HCT116 (cell line): ENCODE measurements around the gene ZDHHC18. TPM values are rescaled to one million over a fixed set of nuclear protein-coding genes. Genes with fewer than 3 reads are reported as not detected.

ENCODE experiments used
- ATAC-seq: fragments of 200-7000 bp; cut with Tn5 transposase; 2 replicates; pipeline ENCODE4 v1.9.1; 2020; ENCODE audit warnings: mild to moderate bottlenecking, moderate library complexity
- BruUV-seq: library from RNA; stranded (reverse); fragments of 400-500 nt; replicated peaks from 2 replicates; lab custom pipeline; 2021; lab: Mats Ljungman, UMichigan
- CTCF ChIA-PET: fragments of 300-600 bp; sonication (Branson Sonifier 250); formaldehyde crosslinking; loops from one replicate; lab custom pipeline; 2021; ENCODE audit warnings: antibody characterized with exemption; lab: Charles Lee
- POLR2A ChIA-PET: fragments of 300-600, 350-600 bp; sonication (Branson Sonifier 250); formaldehyde crosslinking; loops from one replicate; lab custom pipeline; 2021; ENCODE audit warnings: antibody characterized with exemption; lab: Charles Lee
- RAD21 ChIA-PET, 2 experiments: fragments of 300-600 bp; sonication (Branson Sonifier 250); formaldehyde crosslinking; loops; one replicate each; lab custom pipeline; 2023; ENCODE audit warnings: low total read pairs in 2 of 2; ENCODE audit not compliant: uncharacterized antibody in 2 of 2, unreplicated experiment in 2 of 2, low non-redundant PET in 1 of 2; lab: Charles Lee
- DNase-seq: peaks from one replicate; pipeline ENCODE4 v3.0.0-alpha.2; 2010; ENCODE audit warnings: low read depth, low spot score
- H2AFZ ChIP-seq: fragments of 200-600 bp; shearing (Covaris generic), sonication (generic); 2 replicates; pipeline ENCODE4 v1.6.1; 2017; ENCODE audit warnings: low read depth, mixed run types, mixed read lengths, antibody characterized with exemption, low read length; ENCODE audit not compliant: poor library complexity, severe bottlenecking
- H3K27ac ChIP-seq: 2 replicates; pipeline ENCODE4 v1.5.1; 2012; ENCODE audit warnings: low read depth, low read length
- H3K27me3 ChIP-seq: fragments of 200-600 bp; sonication (generic); 2 replicates; pipeline ENCODE4 v1.6.1; 2016; ENCODE audit warnings: mixed run types, low read length, mixed read lengths; ENCODE audit not compliant: insufficient read depth
- H3K36me3 ChIP-seq, 2 experiments: fragments of 200-500 bp in 1 of 2; fragments of 200-600 bp in 1 of 2; sonication (Bioruptor generic) in 1 of 2; sonication (generic) in 1 of 2; 2 replicates each; pipeline versions ENCODE4 v1.5.1 to v1.6.1; 2014 to 2016; ENCODE audit warnings: low read length in 2 of 2, inconsistent platforms in 1 of 2, mixed read lengths in 1 of 2, mixed run types in 1 of 2; ENCODE audit not compliant: insufficient read depth in 2 of 2, control insufficient read depth in 1 of 2
- H3K4me1 ChIP-seq, 2 experiments: fragments of 200-600 bp in 1 of 2; sonication (generic) in 1 of 2; 2 replicates each; pipeline versions ENCODE4 v1.5.1 to v1.6.1; 2012 to 2017; ENCODE audit warnings: low read length in 2 of 2, inconsistent platforms in 1 of 2, mild to moderate bottlenecking in 1 of 2, mixed read lengths in 1 of 2, mixed run types in 1 of 2, moderate library complexity in 1 of 2; ENCODE audit not compliant: insufficient read depth in 2 of 2, control insufficient read depth in 1 of 2
- H3K4me2 ChIP-seq: fragments of 200-600 bp; sonication (generic); 2 replicates; pipeline ENCODE4 v1.6.1; 2017; ENCODE audit warnings: mixed run types, low read length, mixed read lengths
- H3K4me3 ChIP-seq, 2 experiments: fragments of 200-600 bp in 1 of 2; sonication (generic) in 1 of 2; replicated peaks in 1 of 2; 2 replicates each; pipeline ENCODE4 v1.5.1; 2011 to 2016; ENCODE audit warnings: low read length in 2 of 2, control low read depth in 1 of 2, low read depth in 1 of 2, mild to moderate bottlenecking in 1 of 2, mixed read lengths in 1 of 2, mixed run types in 1 of 2
- H3K79me2 ChIP-seq: fragments of 200-600 bp; sonication (generic); 2 replicates; pipeline ENCODE4 v1.6.1; 2017; ENCODE audit warnings: mild to moderate bottlenecking, mixed run types, low read length, moderate library complexity, mixed read lengths; ENCODE audit not compliant: insufficient read depth
- H3K9ac ChIP-seq: fragments of 200-600 bp; sonication (generic); 2 replicates; pipeline ENCODE4 v1.6.1; 2016; ENCODE audit warnings: low read length, mixed read lengths
- H3K9me2 ChIP-seq: fragments of 200-600 bp; sonication (generic), shearing (Covaris generic); 2 replicates; pipeline ENCODE4 v1.6.1; 2017; ENCODE audit warnings: mixed run types, mild to moderate bottlenecking, moderate library complexity; ENCODE audit not compliant: insufficient read depth
- H3K9me3 ChIP-seq, 2 experiments: fragments of 200-500 bp in 1 of 2; fragments of 200-600 bp in 1 of 2; sonication (Bioruptor generic) in 1 of 2; sonication (generic) in 1 of 2; 2 replicates each; pipeline ENCODE4 v1.6.1; 2014 to 2017; ENCODE audit warnings: low read length in 2 of 2, mixed read lengths in 2 of 2, inconsistent platforms in 1 of 2, low read depth in 1 of 2, mild to moderate bottlenecking in 1 of 2, mixed run types in 1 of 2, moderate library complexity in 1 of 2; ENCODE audit not compliant: control insufficient read depth in 1 of 2, insufficient read depth in 1 of 2
- H4K20me1 ChIP-seq: fragments of 200-600 bp; sonication (generic), shearing (Covaris generic); 2 replicates; pipeline ENCODE4 v1.6.1; 2017; ENCODE audit warnings: mixed run types, mild to moderate bottlenecking, moderate library complexity; ENCODE audit not compliant: insufficient read depth
- CBX3 ChIP-seq: IDR thresholded peaks from 2 replicates; pipeline ENCODE4 v1.6.1; 2012; ENCODE audit warnings: low read depth
- CEBPB ChIP-seq: IDR thresholded peaks from 2 replicates; pipeline ENCODE4 v1.6.1; 2012; ENCODE audit warnings: low read depth
- EGR1 ChIP-seq: IDR thresholded peaks from 2 replicates; pipeline ENCODE4 v1.6.1; 2012; ENCODE audit warnings: low read depth
- ELF1 ChIP-seq: IDR thresholded peaks from 2 replicates; pipeline ENCODE4 v1.6.1; 2012; ENCODE audit warnings: low read depth, borderline replicate concordance
- EZH2 ChIP-seq: fragments of 200-600 bp; sonication (generic); IDR thresholded peaks from 2 replicates; pipeline ENCODE4 v1.6.1; 2017; ENCODE audit warnings: antibody characterized with exemption, mixed run types
- EZH2phosphoT487 ChIP-seq: fragments of 200-600 bp; IDR thresholded peaks from 2 replicates; pipeline ENCODE4 v1.6.1; 2018; ENCODE audit warnings: antibody characterized with exemption, borderline replicate concordance
- FOSL1 ChIP-seq: IDR thresholded peaks from 2 replicates; pipeline ENCODE4 v1.6.1; 2012; ENCODE audit warnings: low read depth
- RAD21 ChIP-seq: IDR thresholded peaks from 2 replicates; pipeline ENCODE4 v1.6.1; 2012; ENCODE audit warnings: low read depth, mild to moderate bottlenecking
- SIN3A ChIP-seq: IDR thresholded peaks from 2 replicates; pipeline ENCODE4 v1.6.1; 2012; ENCODE audit warnings: low read depth
- SP1 ChIP-seq: IDR thresholded peaks from 2 replicates; pipeline ENCODE4 v1.6.1; 2012; ENCODE audit warnings: low read depth
- TCF7L2 ChIP-seq: IDR thresholded peaks from 2 replicates; pipeline ENCODE4 v1.7.0; 2011; ENCODE audit warnings: borderline replicate concordance, inconsistent platforms; ENCODE audit not compliant: insufficient read depth, insufficient read length; ENCODE audit errors: extremely low read depth
- YY1 ChIP-seq: IDR thresholded peaks from 2 replicates; pipeline ENCODE4 v1.6.1; 2011; ENCODE audit warnings: low read length, low read depth, moderate library complexity, mild to moderate bottlenecking; ENCODE audit not compliant: insufficient replicate concordance; ENCODE audit errors: extremely low read depth
- ZNF274 ChIP-seq: fragments of 200-500 bp; sonication (Bioruptor generic); IDR thresholded peaks from 2 replicates; pipeline ENCODE4 v1.6.1; 2014; ENCODE audit warnings: mild to moderate bottlenecking, low read depth, low read length, inconsistent platforms
- intact Hi-C: fragments of 100-400 bp; cut with micrococcal nuclease; formaldehyde crosslinking; loops from 2 replicates; pipeline ENCODE4 v1.10.0; 2022
- total RNA-seq: library from RNA; stranded (reverse); gene quantifications from one replicate; pipeline ENCODE4 v1.2.1, GENCODE V29; 2021; ENCODE audit not compliant: unreplicated experiment
- TF ChIP-seq, protein P1 (sequence below), 3 experiments: fragments of 200-600 bp in 1 of 3; sonication (generic) in 1 of 3; IDR thresholded peaks in 2 of 3; conservative IDR thresholded peaks in 1 of 3; 2 replicates each; pipeline ENCODE4 v1.5.1; 2012 to 2017; ENCODE audit warnings: low read depth in 2 of 3, low read length in 2 of 3, antibody characterized with exemption in 1 of 3, borderline replicate concordance in 1 of 3, control low read depth in 1 of 3, mild to moderate bottlenecking in 1 of 3, mixed read lengths in 1 of 3, mixed run types in 1 of 3, moderate library complexity in 1 of 3; ENCODE audit not compliant: insufficient read depth in 1 of 3
- TF ChIP-seq, protein P2 (sequence below): IDR thresholded peaks from 2 replicates; pipeline ENCODE4 v1.6.1; 2011; ENCODE audit warnings: mild to moderate bottlenecking, low read length, moderate library complexity; ENCODE audit not compliant: insufficient replicate concordance; ENCODE audit errors: extremely low read depth
- TF ChIP-seq, protein P3 (sequence below): IDR thresholded peaks from 2 replicates; pipeline ENCODE4 v1.6.1; 2012; ENCODE audit warnings: low read depth

ZDHHC18 gene
- total RNA-seq, 1 experiment from 2014 or later: 24.4 TPM

DNA sequence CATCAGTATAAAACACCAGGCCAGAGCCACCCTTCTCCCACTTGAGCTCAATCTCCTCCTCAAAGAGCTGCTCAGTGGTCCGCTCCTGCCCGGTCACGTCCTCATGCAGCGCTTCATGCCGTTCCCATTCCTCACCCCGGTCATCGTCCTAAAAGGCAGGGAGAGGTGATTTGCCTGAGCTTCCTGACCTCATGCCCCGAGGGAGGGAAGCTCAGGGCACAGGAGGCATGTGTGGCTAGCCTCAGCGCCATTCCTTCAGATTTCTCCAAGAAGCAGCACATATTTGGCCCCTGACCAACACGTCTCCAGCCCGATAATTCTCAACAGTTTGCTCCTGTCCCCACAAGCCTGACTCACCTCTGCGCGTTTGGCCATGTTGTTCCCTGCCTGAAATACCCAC lies 67.8 kb downstream of the ZDHHC18 start:
- H3K9ac ChIP-seq: no peak overlapping the region
- H3K9me2 ChIP-seq: no peaks in the 10 kb centered on the region
- H4K20me1 ChIP-seq: no peaks in the 10 kb centered on the region
- peaks cover 39% of the 10 kb centered on the region for H3K79me2 ChIP-seq
- intact Hi-C loops: no loop called here
- ATAC-seq: no peak
- H3K4me2 ChIP-seq: no peak overlapping the region
- no peak overlapping the region for H3K27ac ChIP-seq
- BruUV-seq: no TSS peak
- RAD21 ChIA-PET: no interaction called here
- no peak overlapping the region for H2AFZ ChIP-seq
- no peak for DNase-seq
- H3K4me1 ChIP-seq: peaks cover 4 to 16% of the 10 kb centered on the region in 2 experiments; a peak in 3 of 4 replicates
- peaks cover 14 to 32% of the 10 kb centered on the region in 2 experiments; a peak in 3 of 4 replicates for H3K36me3 ChIP-seq
- H3K4me3 ChIP-seq: no peak overlapping the region
- H3K9me3 ChIP-seq: no peaks in the 10 kb centered on the region
- POLR2A ChIA-PET: no interaction called here
- TF ChIP-seq, protein P1, sequence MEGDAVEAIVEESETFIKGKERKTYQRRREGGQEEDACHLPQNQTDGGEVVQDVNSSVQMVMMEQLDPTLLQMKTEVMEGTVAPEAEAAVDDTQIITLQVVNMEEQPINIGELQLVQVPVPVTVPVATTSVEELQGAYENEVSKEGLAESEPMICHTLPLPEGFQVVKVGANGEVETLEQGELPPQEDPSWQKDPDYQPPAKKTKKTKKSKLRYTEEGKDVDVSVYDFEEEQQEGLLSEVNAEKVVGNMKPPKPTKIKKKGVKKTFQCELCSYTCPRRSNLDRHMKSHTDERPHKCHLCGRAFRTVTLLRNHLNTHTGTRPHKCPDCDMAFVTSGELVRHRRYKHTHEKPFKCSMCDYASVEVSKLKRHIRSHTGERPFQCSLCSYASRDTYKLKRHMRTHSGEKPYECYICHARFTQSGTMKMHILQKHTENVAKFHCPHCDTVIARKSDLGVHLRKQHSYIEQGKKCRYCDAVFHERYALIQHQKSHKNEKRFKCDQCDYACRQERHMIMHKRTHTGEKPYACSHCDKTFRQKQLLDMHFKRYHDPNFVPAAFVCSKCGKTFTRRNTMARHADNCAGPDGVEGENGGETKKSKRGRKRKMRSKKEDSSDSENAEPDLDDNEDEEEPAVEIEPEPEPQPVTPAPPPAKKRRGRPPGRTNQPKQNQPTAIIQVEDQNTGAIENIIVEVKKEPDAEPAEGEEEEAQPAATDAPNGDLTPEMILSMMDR (IDR thresholded peaks at IDR 0.05 in 2 of 3, conservative IDR thresholded peaks at IDR 0.05 in 1 of 3; ENCODE audit: borderline replicate concordance in 1 of 3, insufficient read depth in 1 of 3, low read depth in 2 of 3, low read length in 2 of 3): no peak
- TF ChIP-seq RAD21 (no peak), TCF7L2 (no peak), EGR1 (no peak), SP1 (no peak), CBX3 (no peak), CEBPB (no peak), SIN3A (no peak), EZH2phosphoT487 (no peak), ZNF274 (no peak), YY1 (no peak), EZH2 (no peak), FOSL1 (no peak), ELF1 (no peak)
- TF ChIP-seq, protein P2, sequence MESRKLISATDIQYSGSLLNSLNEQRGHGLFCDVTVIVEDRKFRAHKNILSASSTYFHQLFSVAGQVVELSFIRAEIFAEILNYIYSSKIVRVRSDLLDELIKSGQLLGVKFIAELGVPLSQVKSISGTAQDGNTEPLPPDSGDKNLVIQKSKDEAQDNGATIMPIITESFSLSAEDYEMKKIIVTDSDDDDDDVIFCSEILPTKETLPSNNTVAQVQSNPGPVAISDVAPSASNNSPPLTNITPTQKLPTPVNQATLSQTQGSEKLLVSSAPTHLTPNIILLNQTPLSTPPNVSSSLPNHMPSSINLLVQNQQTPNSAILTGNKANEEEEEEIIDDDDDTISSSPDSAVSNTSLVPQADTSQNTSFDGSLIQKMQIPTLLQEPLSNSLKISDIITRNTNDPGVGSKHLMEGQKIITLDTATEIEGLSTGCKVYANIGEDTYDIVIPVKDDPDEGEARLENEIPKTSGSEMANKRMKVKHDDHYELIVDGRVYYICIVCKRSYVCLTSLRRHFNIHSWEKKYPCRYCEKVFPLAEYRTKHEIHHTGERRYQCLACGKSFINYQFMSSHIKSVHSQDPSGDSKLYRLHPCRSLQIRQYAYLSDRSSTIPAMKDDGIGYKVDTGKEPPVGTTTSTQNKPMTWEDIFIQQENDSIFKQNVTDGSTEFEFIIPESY: no peak
- TF ChIP-seq, protein P3, sequence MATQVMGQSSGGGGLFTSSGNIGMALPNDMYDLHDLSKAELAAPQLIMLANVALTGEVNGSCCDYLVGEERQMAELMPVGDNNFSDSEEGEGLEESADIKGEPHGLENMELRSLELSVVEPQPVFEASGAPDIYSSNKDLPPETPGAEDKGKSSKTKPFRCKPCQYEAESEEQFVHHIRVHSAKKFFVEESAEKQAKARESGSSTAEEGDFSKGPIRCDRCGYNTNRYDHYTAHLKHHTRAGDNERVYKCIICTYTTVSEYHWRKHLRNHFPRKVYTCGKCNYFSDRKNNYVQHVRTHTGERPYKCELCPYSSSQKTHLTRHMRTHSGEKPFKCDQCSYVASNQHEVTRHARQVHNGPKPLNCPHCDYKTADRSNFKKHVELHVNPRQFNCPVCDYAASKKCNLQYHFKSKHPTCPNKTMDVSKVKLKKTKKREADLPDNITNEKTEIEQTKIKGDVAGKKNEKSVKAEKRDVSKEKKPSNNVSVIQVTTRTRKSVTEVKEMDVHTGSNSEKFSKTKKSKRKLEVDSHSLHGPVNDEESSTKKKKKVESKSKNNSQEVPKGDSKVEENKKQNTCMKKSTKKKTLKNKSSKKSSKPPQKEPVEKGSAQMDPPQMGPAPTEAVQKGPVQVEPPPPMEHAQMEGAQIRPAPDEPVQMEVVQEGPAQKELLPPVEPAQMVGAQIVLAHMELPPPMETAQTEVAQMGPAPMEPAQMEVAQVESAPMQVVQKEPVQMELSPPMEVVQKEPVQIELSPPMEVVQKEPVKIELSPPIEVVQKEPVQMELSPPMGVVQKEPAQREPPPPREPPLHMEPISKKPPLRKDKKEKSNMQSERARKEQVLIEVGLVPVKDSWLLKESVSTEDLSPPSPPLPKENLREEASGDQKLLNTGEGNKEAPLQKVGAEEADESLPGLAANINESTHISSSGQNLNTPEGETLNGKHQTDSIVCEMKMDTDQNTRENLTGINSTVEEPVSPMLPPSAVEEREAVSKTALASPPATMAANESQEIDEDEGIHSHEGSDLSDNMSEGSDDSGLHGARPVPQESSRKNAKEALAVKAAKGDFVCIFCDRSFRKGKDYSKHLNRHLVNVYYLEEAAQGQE: no peak
- TF ChIP-seq, all 23 proteins: peak for 0
- H3K27me3 ChIP-seq: no peaks in the 10 kb centered on the region
- CTCF ChIA-PET: no interaction called here
